GM18909 (cell line): ENCODE measurements around the gene MYO1A.
"Not testable (repeated sequence)": the region's sequence is repeated elsewhere in the genome, so short reads cannot be mapped to it uniquely, and the experiment has no call there.

Source experiments
- ATAC-seq: cut with Tn5 transposase; IDR thresholded peaks from one replicate; pipeline ENCODE4 v1.9.1; 2021; ENCODE audit warnings: mild to moderate bottlenecking; ENCODE audit not compliant: unreplicated experiment, poor library complexity

The MYO1A gene

GRCh38 chr12:57019983-57020719, 29.8 kb downstream of the MYO1A start:
- ATAC-seq = no peak

GRCh38 chr12:57018906-57019305, 31.0 kb downstream of the MYO1A start:
- ATAC-seq = no peak

GRCh38 chr12:57018353-57018752, 31.6 kb downstream of the MYO1A start:
- ATAC-seq = not testable (repeated sequence)

GRCh38 chr12:57016348-57016747, 33.6 kb downstream of the MYO1A start, which contains the start of gene TAC3:
TSS of gene TAC3 (minus strand) at chr12:57016529. CDS start at chr12:57015797, 732 bp downstream.
- no peak for ATAC-seq

- no peak for ATAC-seq
Observed at GRCh38 chr12:57012600-57013465, 37.1 kb downstream of the MYO1A start.

GRCh38 chr12:57011438-57012424, 38.2 kb downstream of the MYO1A start:
- no peak for ATAC-seq

GRCh38 chr12:57010627-57011247, 39.2 kb downstream of the MYO1A start:
- no peak for ATAC-seq

GRCh38 chr12:57009949-57010626, 39.8 kb downstream of the MYO1A start:
- ATAC-seq = no peak

- ATAC-seq = no peak
Observed at GRCh38 chr12:57008178-57008577, 41.8 kb downstream of the MYO1A start.

- ATAC-seq = no peak
Observed at GRCh38 chr12:57006809-57007475, 43.0 kb downstream of the MYO1A start.

GRCh38 chr12:57005980-57006808, 43.7 kb downstream of the MYO1A start, which contains the start of gene ZBTB39:
TSS of gene ZBTB39 (minus strand) at chr12:57006546. CDS start at chr12:57004917, 1,629 bp downstream.
- peak; percentile 69 for ATAC-seq

- ATAC-seq = no peak
Observed at GRCh38 chr12:57004651-57005050, 45.3 kb downstream of the MYO1A start.

GRCh38 chr12:57003395-57003794, 46.5 kb downstream of the MYO1A start:
- no peak for ATAC-seq

GRCh38 chr12:57001448-57001906, 48.5 kb downstream of the MYO1A start:
- no peak for ATAC-seq

GRCh38 chr12:57000393-57000792, 49.5 kb downstream of the MYO1A start:
- ATAC-seq = no peak

GRCh38 chr12:56999456-56999855, 50.5 kb downstream of the MYO1A start:
- no peak for ATAC-seq

- ATAC-seq = peak; percentile 70
Observed at GRCh38 chr12:56998981-56999380, 50.9 kb downstream of the MYO1A start.

GRCh38 chr12:56998316-56998715, 51.6 kb downstream of the MYO1A start:
- no peak for ATAC-seq
